Heart left ventricle (tissue), 16 donors: ENCODE measurements around the gene ZNF865. TPM values are rescaled to one million over a fixed set of nuclear protein-coding genes. Genes with fewer than 3 reads are reported as not detected.
A peak's percentile ranks its signal among the peaks of the same experiment; 100 is the strongest.

Source experiments
- ATAC-seq, 4 donors: fragments of 200-7000 bp; cut with Tn5 transposase; one replicate each; pipeline ENCODE4 v1.9.1; 2020 to 2022; ENCODE audit warnings: moderate library complexity in 4 of 4, mild to moderate bottlenecking in 3 of 4, moderate number of reproducible peaks in 1 of 4
- DNase-seq, 5 donors: peaks; one replicate each; pipeline ENCODE4 v3.0.0-alpha.2; 2020
- H3K27ac ChIP-seq, 12 donors: fragments of 200-600 bp; sonication (generic) in 4 of 12; one replicate each; pipeline versions ENCODE4 v1.5.0 to v1.8.0; 2016 to 2022; ENCODE audit warnings: mild to moderate bottlenecking in 2 of 12
- H3K27me3 ChIP-seq, 9 donors: fragments of 200-600 bp; sonication (generic) in 2 of 9; one replicate each; pipeline versions ENCODE4 v1.5.1 to v1.8.0; 2016 to 2022; ENCODE audit warnings: mild to moderate bottlenecking in 3 of 9
- H3K36me3 ChIP-seq, 9 donors: fragments of 200-600 bp; sonication (generic) in 2 of 9; one replicate each; pipeline versions ENCODE4 v1.5.0 to v1.8.0; 2018 to 2022; ENCODE audit warnings: mild to moderate bottlenecking in 2 of 9
- H3K4me1 ChIP-seq, 12 donors: fragments of 200-600 bp; sonication (generic) in 4 of 12; one replicate each; pipeline versions ENCODE4 v1.5.0 to v1.8.0; 2016 to 2022; ENCODE audit warnings: mild to moderate bottlenecking in 3 of 12
- H3K4me3 ChIP-seq, 12 donors: fragments of 200-600 bp; sonication (generic) in 4 of 12; one replicate each; pipeline versions ENCODE4 v1.5.0 to v1.8.0; 2017 to 2022; ENCODE audit warnings: mild to moderate bottlenecking in 9 of 12, moderate library complexity in 4 of 12
- H3K9me3 ChIP-seq, 12 donors: fragments of 200-600 bp; sonication (generic) in 4 of 12; one replicate each; pipeline versions ENCODE4 v1.5.0 to v1.8.0; 2016 to 2022; ENCODE audit warnings: mild to moderate bottlenecking in 1 of 12
- CTCF ChIP-seq, 12 donors: fragments of 200-600 bp; sonication (generic) in 4 of 12; IDR thresholded peaks; one replicate each; pipeline versions ENCODE4 v1.5.0 to v1.8.0; 2018 to 2022; ENCODE audit warnings: antibody characterized with exemption in 12 of 12, mild to moderate bottlenecking in 5 of 12
- POLR2A ChIP-seq, 2 donors: fragments of 450-650 bp; IDR thresholded peaks; one replicate each; pipeline ENCODE4 v1.6.1; 2017; ENCODE audit warnings: antibody characterized with exemption in 2 of 2, mild to moderate bottlenecking in 2 of 2, moderate library complexity in 2 of 2
- WGBS, 4 donors: extraction: QIAGEN DNeasy Blood & Tissue Kit in 2 of 4; methylation state at CpG; one replicate each; pipeline versions ENCODE4 v1.1.5 to v1.1.7; 2013 to 2018; 5-methylcytosine and 5-hydroxymethylcytosine counted together
- intact Hi-C, 10 donors: fragments of 100-400 bp; cut with DNase I; formaldehyde crosslinking; loops; one replicate each; pipeline versions ENCODE4 v1.11.1 to v1.14.2; 2022
- polyA plus RNA-seq, 2 donors: library from polyadenylated mRNA; stranded (reverse); fragments of 200-250 nt; gene quantifications; one replicate each; pipeline ENCODE4 v1.2.3, GENCODE V29; 2013
- total RNA-seq, 9 donors: library from RNA; depleted of rRNA in 2 of 9; stranded (reverse); fragments of >200 nt in 2 of 9; fragmentation: NEBNext Ultra II Directional in 3 of 9; extraction: Animal tissue kit (Norgen Biotek cat#: 25700) in 3 of 9; gene quantifications; one replicate each; pipeline versions ENCODE4 v1.1.0 to v1.2.4, GENCODE V29; 2016 to 2023
- donor health status: ischemic (EF 13 %, LVEDD 7.1; RV severe dilation, severe dysfunction).
- donor health status: healthy with polysubstance abuse.
- donor health status: DM: no; HTN: yes; CAD: no.
- donor health status: DM: no; HTN: no; CAD: no.
- donor health status: ischemic (EF 25% LVEDD 6.9; RV normal size, moderate dysfunction).
- donor health status: ischemic (EF 25% LVEDD 5.7; RV mildly dilated, moderate dysfunction).
- donor health status: healthy.
- donor health status: DM: yes; HTN: yes; CAD: no.
- donor health status: ischemic (EF 35%, LVEDD 5.7; RV mildly dilated, moderate dysfunction).
- donor health status: nonischemic (EF 11% LVEDD 7.7; RV severe dilation, severe dysfunction).
- donor health status: DM: yes; HTN: yes; CAD: no.
- donor health status: PGD.
- donor health status: ischemic (EF 29% LVEDD 5.4; RV normal size, mild dysfunction).
- donor health status: nonischemic (EF 23%, LVEDD 6.1; RV moderate dilation, normal function).

Gene ZNF865
- total and polyA plus RNA-seq, 11 donors, result 11.4 to 24.3 (median 14.2) TPM

- Histone ChIP-seq H3K36me3 (peaks cover 0 to 21% (median 10%) of the 10 kb centered on the region in 9 donors), H3K9me3 (no peaks in the 10 kb centered on the region), H3K4me1 (peaks cover 12 to 54% (median 48%) of the 10 kb centered on the region in 12 donors), H3K4me3 (peak within 1 kb of the TSS; percentile 66 to 99 (median 95)), H3K27me3 (no peaks in the 10 kb centered on the region), H3K27ac (peak within 1 kb of the TSS; percentile 94 to 100 (median 99))
- intact Hi-C loops, result loop anchor here in 2 of 10 donors (1.0 to 2.0 kb wide), 2 partner anchors 20 kb away; partner anchors contain the start of gene EPN1 (in 2 of the 2)
- TF ChIP-seq POLR2A (IDR thresholded peaks at IDR 0.05) (peak in 1 of 2 donors; percentile 62), CTCF (IDR thresholded peaks at IDR 0.05) (no peak)
- 0 to 1% (median 1%) methylated on average over 43 to 95 of the region's 95 CpGs for WGBS, 4 donors
- DNase-seq, result peak; percentile 96 to 99 (median 96)
- ATAC-seq, result peak; percentile 29 to 65 (median 57)
Measured at GRCh38 chr19:55654868-55655647, 49.6 kb downstream of the ZNF865 start, which contains the start of gene U2AF2. Gene U2AF2, plus strand, starts transcription at chr19:55655035. Its CDS starts 70 bp downstream, at chr19:55655105.

GRCh38 chr19:55655648-55656040 is 50.2 kb downstream of the ZNF865 start:
- peak overlapping the region; percentile 94 to 100 (median 99) for H3K27ac ChIP-seq
- no peaks in the 10 kb centered on the region for H3K27me3 ChIP-seq
- DNase-seq, result no peak
- intact Hi-C loops, result loop anchor here in 1 of 10 donors (2.0 kb wide), 1 partner anchor 19 kb away; the partner anchor contains the start of gene EPN1
- peaks cover 12 to 56% (median 48%) of the 10 kb centered on the region in 12 donors for H3K4me1 ChIP-seq
- H3K36me3 ChIP-seq, result peaks cover 0 to 24% (median 16%) of the 10 kb centered on the region in 9 donors
- WGBS, 4 donors, result 0 to 3% (median 1%) methylated on average over 19 of the region's 19 CpGs
- peak overlapping the region; percentile 66 to 99 (median 95) for H3K4me3 ChIP-seq
- no peak for TF ChIP-seq CTCF (IDR thresholded peaks at IDR 0.05)
- no peak for TF ChIP-seq POLR2A (IDR thresholded peaks at IDR 0.05)
- no peaks in the 10 kb centered on the region for H3K9me3 ChIP-seq
- no peak for ATAC-seq

GRCh38 chr19:55656552-55656951 is 51.1 kb downstream of the ZNF865 start:
- Histone ChIP-seq H3K27ac (peak overlapping the region in 1 of 12 donors; percentile 97), H3K9me3 (no peaks in the 10 kb centered on the region), H3K27me3 (no peaks in the 10 kb centered on the region), H3K36me3 (peaks cover 0 to 31% (median 25%) of the 10 kb centered on the region in 9 donors), H3K4me1 (peaks cover 12 to 62% (median 48%) of the 10 kb centered on the region in 12 donors), H3K4me3 (peak overlapping the region in 11 of 12 donors; percentile 66 to 99 (median 94))
- ATAC-seq, result no peak
- intact Hi-C loops, result no loop called here
- TF ChIP-seq CTCF (IDR thresholded peaks at IDR 0.05), result no peak
- no peak for TF ChIP-seq POLR2A (IDR thresholded peaks at IDR 0.05)
- WGBS, 4 donors, result 51 to 59% (median 57%) methylated on average over 7 of the region's 7 CpGs
- no peak for DNase-seq
